Measurements from ENCODE around the gene SGO2. TPM values are rescaled to one million over a fixed set of nuclear protein-coding genes. Genes with fewer than 3 reads are reported as not detected.

The SGO2 gene
- total RNA-seq, 1 experiment from 2014 or later, result 25.4 TPM

- POLR2A ChIA-PET, result interaction anchor here (1.2 kb wide), 1 partner anchor 509 kb away, joined by 3 read pairs; no protein-coding TSS in a partner anchor
- Histone ChIP-seq H3K79me2 (ENCODE audit: insufficient read depth, low read length) (no peaks in the 10 kb centered on the region), H3K27ac (ENCODE audit: low read depth, low read length) (no peak overlapping the region), H4K20me1 (ENCODE audit: insufficient read depth) (no peaks in the 10 kb centered on the region), H3K4me3 (replicated peaks in 1 of 2; ENCODE audit: low read depth in 1 of 2, low read length in 2 of 2) (no peak overlapping the region), H3K9ac (ENCODE audit: low read length) (no peak overlapping the region), H3K9me2 (ENCODE audit: insufficient read depth) (no peaks in the 10 kb centered on the region), H3K4me2 (ENCODE audit: low read length) (no peak overlapping the region), H2AFZ (ENCODE audit: low read depth, low read length, poor library complexity, severe bottlenecking) (no peak overlapping the region), H3K4me1 (ENCODE audit: control insufficient read depth in 1 of 2, insufficient read depth in 2 of 2, low read length in 2 of 2) (peaks cover 0 to 26% of the 10 kb centered on the region in 2 experiments; a peak in 2 of 4 replicates), H3K36me3 (ENCODE audit: control insufficient read depth in 1 of 2, insufficient read depth in 2 of 2, low read length in 2 of 2) (peaks cover 0 to 5% of the 10 kb centered on the region in 2 experiments; a peak in 2 of 4 replicates), H3K9me3 (ENCODE audit: control insufficient read depth in 1 of 2, insufficient read depth in 1 of 2, low read depth in 1 of 2, low read length in 2 of 2) (no peaks in the 10 kb centered on the region), H3K27me3 (ENCODE audit: insufficient read depth, low read length) (no peaks in the 10 kb centered on the region)
- RAD21 ChIA-PET (ENCODE audit: low non-redundant PET in 1 of 2, low total read pairs in 2 of 2, uncharacterized antibody in 2 of 2, unreplicated experiment in 2 of 2), result no interaction called here
- no peak for ATAC-seq
- no TSS peak for BruUV-seq (replicated peaks)
- no peak for DNase-seq (ENCODE audit: low read depth, low spot score)
- CTCF ChIA-PET, result interaction anchor here (1.0 to 7.3 kb wide), 7 partner anchors 15 to 750 kb away, joined by 3 to 86 read pairs (median 36); no protein-coding TSS in a partner anchor
- no peak for TF ChIP-seq ZFX (IDR thresholded peaks at IDR 0.05)
- no peak for TF ChIP-seq YY1 (IDR thresholded peaks at IDR 0.05; ENCODE audit: extremely low read depth, insufficient replicate concordance, low read depth, low read length)
- no peak for TF ChIP-seq POLR2A (IDR thresholded peaks at IDR 0.05; ENCODE audit: borderline replicate concordance, extremely low read depth, insufficient read depth, insufficient read length)
- no peak for TF ChIP-seq CTCF (IDR thresholded peaks at IDR 0.05 in 2 of 3, conservative IDR thresholded peaks at IDR 0.05 in 1 of 3; ENCODE audit: borderline replicate concordance in 1 of 3, insufficient read depth in 1 of 3, low read depth in 2 of 3, low read length in 2 of 3)
- no peak for TF ChIP-seq JUND (IDR thresholded peaks at IDR 0.05)
- TF ChIP-seq MAX (IDR thresholded peaks at IDR 0.05), result no peak
- TF ChIP-seq EGR1 (IDR thresholded peaks at IDR 0.05; ENCODE audit: low read depth), result no peak
- TF ChIP-seq ZNF274 (IDR thresholded peaks at IDR 0.05; ENCODE audit: low read depth, low read length), result no peak
- TF ChIP-seq EZH2phosphoT487 (IDR thresholded peaks at IDR 0.05; ENCODE audit: borderline replicate concordance), result no peak
- TF ChIP-seq CEBPB (IDR thresholded peaks at IDR 0.05; ENCODE audit: low read depth), result no peak
- no peak for TF ChIP-seq REST (IDR thresholded peaks at IDR 0.05; ENCODE audit: low read depth)
- TF ChIP-seq EZH2 (IDR thresholded peaks at IDR 0.05), result no peak
- no peak for TF ChIP-seq ATF3 (IDR thresholded peaks at IDR 0.05)
- TF ChIP-seq CBX3 (IDR thresholded peaks at IDR 0.05; ENCODE audit: low read depth), result no peak
- TF ChIP-seq POLR2AphosphoS5 (IDR thresholded peaks at IDR 0.05; ENCODE audit: low read depth, low read length), result no peak
- no peak for TF ChIP-seq SP1 (IDR thresholded peaks at IDR 0.05; ENCODE audit: low read depth)
- no peak for TF ChIP-seq SRF (IDR thresholded peaks at IDR 0.05; ENCODE audit: low read depth)
- no peak for TF ChIP-seq FOSL1 (IDR thresholded peaks at IDR 0.05; ENCODE audit: low read depth)
- no peak for TF ChIP-seq RAD21 (IDR thresholded peaks at IDR 0.05; ENCODE audit: low read depth)
- intact Hi-C loops (cut with micrococcal nuclease), result loop anchor here (5.0 kb wide), 1 partner anchor 180 kb away; no protein-coding TSS in a partner anchor
Observed at GRCh38 chr2:200482194-200482593, 43.8 kb upstream of the SGO2 start.
